Neuronal stem cell (in vitro differentiated cells): ENCODE results near the gene NOP53. TPM values are rescaled to one million over a fixed set of nuclear protein-coding genes. Genes with fewer than 3 reads are reported as not detected.

Source experiments
- DNase-seq: peaks from one replicate; pipeline ENCODE4 v3.0.0-alpha.2; 2013; ENCODE audit warnings: low spot score
- H2AFZ ChIP-seq: one replicate; pipeline ENCODE4 v1.6.1; 2013; ENCODE audit warnings: mild to moderate bottlenecking, low read length, inconsistent platforms
- H2AK5ac ChIP-seq: 2 replicates; pipeline ENCODE4 v1.6.1; 2013; ENCODE audit warnings: low read depth, mild to moderate bottlenecking, inconsistent platforms, low read length, moderate library complexity, mixed read lengths
- H2BK120ac ChIP-seq: 2 replicates; pipeline ENCODE4 v1.6.1; 2013; ENCODE audit warnings: low read depth, mild to moderate bottlenecking, inconsistent platforms, low read length, moderate library complexity, mixed read lengths
- H2BK12ac ChIP-seq: one replicate; pipeline ENCODE4 v1.6.1; 2013; ENCODE audit warnings: low read length, inconsistent platforms
- H2BK15ac ChIP-seq: 2 replicates; pipeline ENCODE4 v1.6.1; 2013; ENCODE audit warnings: mild to moderate bottlenecking, low read length, inconsistent platforms, mixed read lengths
- H2BK5ac ChIP-seq: one replicate; pipeline ENCODE4 v1.6.1; 2013; ENCODE audit warnings: inconsistent platforms, mild to moderate bottlenecking, low read length, moderate library complexity
- H3K14ac ChIP-seq: one replicate; pipeline ENCODE4 v1.6.1; 2013; ENCODE audit warnings: low read length, inconsistent platforms
- H3K18ac ChIP-seq: 2 replicates; pipeline ENCODE4 v1.6.1; 2013; ENCODE audit warnings: low read length, inconsistent platforms
- H3K23ac ChIP-seq: 2 replicates; pipeline ENCODE4 v1.6.1; 2013; ENCODE audit warnings: low read depth, mild to moderate bottlenecking, mixed read lengths, low read length, inconsistent platforms; ENCODE audit not compliant: poor library complexity
- H3K27ac ChIP-seq: replicated peaks from 3 replicates; pipeline ENCODE4 v1.5.1; 2013; ENCODE audit warnings: low read length, inconsistent platforms
- H3K27me3 ChIP-seq, 3 experiments: 2 replicates each; pipeline ENCODE4 v1.6.1; 2013; ENCODE audit warnings: low read length in 3 of 3, mild to moderate bottlenecking in 2 of 3, inconsistent platforms in 1 of 3, low read depth in 1 of 3, mixed read lengths in 1 of 3, moderate library complexity in 1 of 3; ENCODE audit not compliant: control insufficient read depth in 3 of 3, insufficient read depth in 3 of 3
- H3K36me3 ChIP-seq, 2 donors: replicated peaks in 1 of 2; 2 replicates each; pipeline ENCODE4 v1.6.1; 2013; ENCODE audit warnings: low read length in 2 of 2; ENCODE audit not compliant: control insufficient read depth in 2 of 2, insufficient read depth in 2 of 2
- H3K4ac ChIP-seq: 2 replicates; pipeline ENCODE4 v1.6.1; 2013; ENCODE audit warnings: inconsistent platforms, mild to moderate bottlenecking, low read length, moderate library complexity
- H3K4me1 ChIP-seq, 2 donors: 1 replicate in 1 of 2; 2 replicates in 1 of 2; pipeline ENCODE4 v1.6.1; 2013; ENCODE audit warnings: low read length in 2 of 2, low read depth in 1 of 2; ENCODE audit not compliant: control insufficient read depth in 2 of 2, insufficient read depth in 1 of 2
- H3K4me2 ChIP-seq: one replicate; pipeline ENCODE4 v1.6.1; 2013; ENCODE audit warnings: mild to moderate bottlenecking, low read length, inconsistent platforms; ENCODE audit not compliant: insufficient read depth, poor library complexity, severe bottlenecking
- H3K4me3 ChIP-seq, 2 donors: 2 replicates each; pipeline ENCODE4 v1.5.1; 2013; ENCODE audit warnings: low read length in 2 of 2, mild to moderate bottlenecking in 2 of 2, inconsistent platforms in 1 of 2, moderate library complexity in 1 of 2
- H3K79me1 ChIP-seq: one replicate; pipeline ENCODE4 v1.6.1; 2013; ENCODE audit warnings: low read depth, mild to moderate bottlenecking, inconsistent platforms, low read length, moderate library complexity
- H3K9ac ChIP-seq: one replicate; pipeline ENCODE4 v1.6.1; 2013; ENCODE audit warnings: mild to moderate bottlenecking, low read depth, low read length, inconsistent platforms; ENCODE audit not compliant: poor library complexity
- H3K9me3 ChIP-seq, 2 donors: replicated peaks in 1 of 2; 2 replicates each; pipeline versions ENCODE3 to v1.6.1; 2013; ENCODE audit warnings: low read length in 2 of 2, mild to moderate bottlenecking in 2 of 2, inconsistent platforms in 1 of 2, low read depth in 1 of 2, mixed read lengths in 1 of 2, moderate library complexity in 1 of 2; ENCODE audit not compliant: control insufficient read depth in 2 of 2, insufficient read depth in 1 of 2
- H4K8ac ChIP-seq: one replicate; pipeline ENCODE4 v1.6.1; 2013; ENCODE audit warnings: low read depth, mild to moderate bottlenecking, inconsistent platforms, low read length, moderate library complexity
- H4K91ac ChIP-seq: one replicate; pipeline ENCODE4 v1.6.1; 2013; ENCODE audit warnings: low read length, low read depth, mild to moderate bottlenecking, inconsistent platforms; ENCODE audit not compliant: poor library complexity
- WGBS, 2 donors: extraction: QIAGEN DNeasy Blood & Tissue Kit; methylation state at CpG; one replicate each; pipeline ENCODE4 v1.1.7; 2013; ENCODE audit warnings: missing lambda C conversion rate in 2 of 2, mixed read lengths in 1 of 2; ENCODE audit not compliant: insufficient read length in 2 of 2, insufficient replicate concordance in 1 of 2; ENCODE audit errors: extremely low coverage in 2 of 2; 5-methylcytosine and 5-hydroxymethylcytosine counted together
- polyA plus RNA-seq, 2 experiments: library from polyadenylated mRNA; stranded (reverse); fragments of 200-250 nt; gene quantifications; one replicate each; pipeline ENCODE4 v1.2.3, GENCODE V29; 2013

Gene NOP53
- 401 TPM for polyA plus RNA-seq (2013, experiment 1 of 2)
- polyA plus RNA-seq (2013, experiment 2 of 2) = 405 TPM

GRCh38 chr19:47745010-47745901 lies at the start of gene NOP53:
NOP53 (plus strand) TSS chr19:47745546; CDS start chr19:47745560, 14 bp downstream.
- peak within 1 kb of the TSS; percentile 50 for H3K4me2 ChIP-seq
- peaks cover 23 to 36% of the 10 kb centered on the region in 2 donors for H3K36me3 ChIP-seq
- H2BK15ac ChIP-seq = no peak within 1 kb of the TSS
- no peaks in the 10 kb centered on the region for H3K27me3 ChIP-seq
- DNase-seq = peak; percentile 98
- peaks cover 6 to 8% of the 10 kb centered on the region in 2 donors for H3K4me1 ChIP-seq
- H2AK5ac ChIP-seq = no peak within 1 kb of the TSS
- H3K9ac ChIP-seq = peak within 1 kb of the TSS; percentile 99
- no peak within 1 kb of the TSS for H2BK12ac ChIP-seq
- no peak within 1 kb of the TSS for H4K91ac ChIP-seq
- no peak within 1 kb of the TSS for H2BK120ac ChIP-seq
- peak within 1 kb of the TSS; percentile 76 for H3K27ac ChIP-seq
- H3K79me1 ChIP-seq = peaks cover 14% of the 10 kb centered on the region
- peak within 1 kb of the TSS; percentile 98 for H3K23ac ChIP-seq
- no peak within 1 kb of the TSS for H4K8ac ChIP-seq
- WGBS, 2 donors = no CpG with 5 or more reads among the region's 53 CpGs
- H3K4ac ChIP-seq = no peak within 1 kb of the TSS
- peak within 1 kb of the TSS; percentile 99 for H3K18ac ChIP-seq
- H3K4me3 ChIP-seq = peak within 1 kb of the TSS; percentile 77 to 93
- H3K9me3 ChIP-seq = no peaks in the 10 kb centered on the region
- H2AFZ ChIP-seq = peak within 1 kb of the TSS; percentile 98
- H2BK5ac ChIP-seq = peak within 1 kb of the TSS; percentile 90
- H3K14ac ChIP-seq = no peak within 1 kb of the TSS

DNA sequence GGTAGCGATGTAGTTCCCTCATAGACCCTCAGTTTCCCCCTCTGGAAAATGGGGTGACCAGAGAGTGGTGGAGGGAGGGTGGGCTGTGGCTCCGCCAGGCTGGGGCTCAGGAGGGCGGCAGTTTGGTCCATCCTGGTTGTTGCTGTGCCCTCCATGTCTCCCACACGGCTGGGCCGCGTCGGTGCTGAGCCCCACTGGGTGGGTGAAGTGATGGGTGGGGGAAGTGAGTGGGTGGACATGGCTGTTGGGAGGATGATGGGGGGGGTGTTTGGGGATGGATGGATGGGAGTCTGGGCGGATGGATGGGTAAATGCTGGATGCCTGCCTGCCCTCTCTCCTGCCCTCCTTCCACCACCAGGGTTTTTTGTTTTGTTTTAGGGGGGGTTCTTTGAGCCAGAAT lies 48.7 kb upstream of the NOP53 start:
- Histone ChIP-seq H3K18ac (no peak overlapping the region), H2BK5ac (no peak overlapping the region), H3K4me3 (no peak overlapping the region), H3K14ac (no peak overlapping the region), H3K36me3 (peaks cover 26 to 58% of the 10 kb centered on the region in 2 donors), H4K91ac (no peak overlapping the region), H3K79me1 (peaks cover 12% of the 10 kb centered on the region), H2BK120ac (no peak overlapping the region), H3K4ac (no peak overlapping the region), H2BK12ac (no peak overlapping the region), H2AK5ac (no peak overlapping the region), H4K8ac (no peak overlapping the region), H3K27me3 (no peaks in the 10 kb centered on the region), H3K4me2 (no peak overlapping the region), H2BK15ac (no peak overlapping the region), H3K4me1 (peaks cover 0 to 2% of the 10 kb centered on the region in 2 donors), H2AFZ (no peak overlapping the region), H3K27ac (no peak overlapping the region), H3K9me3 (no peaks in the 10 kb centered on the region), H3K9ac (no peak overlapping the region), H3K23ac (no peak overlapping the region)
- no CpG with 5 or more reads among the region's 8 CpGs for WGBS, 2 donors
- no peak for DNase-seq

DNA sequence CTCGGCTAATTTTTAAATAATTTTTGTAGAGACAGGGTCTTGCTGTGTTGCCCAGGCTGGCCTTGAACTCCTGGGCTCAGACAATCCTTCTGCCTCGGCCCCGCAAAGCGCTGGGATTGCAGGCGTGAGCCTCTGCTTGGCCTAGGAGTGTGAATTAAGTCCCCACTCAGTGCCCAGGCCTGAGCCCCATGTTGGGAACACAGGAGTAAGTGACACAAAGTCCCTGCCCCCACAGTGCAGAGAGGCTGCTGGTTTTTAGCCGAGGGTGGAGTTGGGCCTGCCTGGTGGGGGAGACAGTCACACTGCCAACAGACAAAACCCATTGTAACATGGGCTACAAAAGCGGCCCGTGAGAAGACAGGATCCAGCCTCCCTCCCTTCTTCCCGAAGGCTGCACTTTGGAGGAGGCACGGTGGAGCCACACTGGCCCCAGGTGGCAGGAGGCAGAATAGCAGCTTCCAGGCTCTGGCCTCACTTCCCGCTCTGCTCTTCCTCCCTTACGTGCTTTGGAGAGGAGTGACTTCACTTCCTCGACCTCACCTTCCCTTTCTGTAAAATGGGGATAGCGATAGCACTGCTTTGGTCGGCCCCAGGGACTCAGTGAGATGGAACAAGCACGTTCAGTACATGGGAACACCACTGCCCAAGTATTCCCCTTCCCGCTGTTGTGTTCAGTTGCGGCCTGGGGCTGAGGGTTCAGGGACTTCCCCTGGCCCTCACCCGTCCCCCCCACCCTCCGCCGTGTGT lies 47.3 kb upstream of the NOP53 start:
- Histone ChIP-seq H3K14ac (no peak overlapping the region), H3K23ac (peak overlapping the region; percentile 73), H4K91ac (no peak overlapping the region), H3K4me2 (peak overlapping the region; percentile 14), H3K9me3 (no peaks in the 10 kb centered on the region), H3K27ac (peak overlapping the region; percentile 71), H3K4me1 (peaks cover 0 to 2% of the 10 kb centered on the region in 2 donors), H2BK12ac (no peak overlapping the region), H2BK120ac (no peak overlapping the region), H3K79me1 (peaks cover 15% of the 10 kb centered on the region), H3K4me3 (no peak overlapping the region), H3K9ac (no peak overlapping the region), H2BK15ac (peak overlapping the region; percentile 81), H4K8ac (peak overlapping the region; percentile 9), H3K4ac (no peak overlapping the region), H3K36me3 (peaks cover 29 to 51% of the 10 kb centered on the region in 2 donors), H2AK5ac (peak overlapping the region; percentile 89), H2AFZ (peak overlapping the region; percentile 65), H3K27me3 (no peaks in the 10 kb centered on the region), H3K18ac (peak overlapping the region; percentile 91), H2BK5ac (peak overlapping the region; percentile 75)
- DNase-seq = peak; percentile 80
- whole genome bisulfite sequencing, 2 donors = no CpG with 5 or more reads among the region's 21 CpGs
